Central memory CD8-positive, alpha-beta T cell (primary cell): ENCODE measurements around the gene MGME1.

ENCODE experiments used
- ATAC-seq: fragments of 150-1000 bp; cut with Tn5 transposase; replicated peaks from 2 replicates; pipeline ENCODE4 v1.10.0; 2022; ENCODE audit warnings: mild to moderate bottlenecking, moderate FRiP score, moderate number of reproducible peaks; ENCODE audit not compliant: poor library complexity, severe bottlenecking; ENCODE audit errors: extremely low read depth
- DNase-seq, 2 donors: peaks; one replicate each; pipeline ENCODE4 v3.0.0; 2021; ENCODE audit warnings: low spot score in 2 of 2
- H3K27ac Mint-ChIP-seq: one replicate; pipeline ENCODE4 v1.8.0; 2022; ENCODE audit warnings: low read depth, mild to moderate bottlenecking, moderate library complexity, mixed read lengths
- H3K27me3 Mint-ChIP-seq: one replicate; pipeline ENCODE4 v1.8.0; 2022; ENCODE audit warnings: mixed read lengths
- H3K36me3 Mint-ChIP-seq: one replicate; pipeline ENCODE4 v1.8.0; 2022; ENCODE audit warnings: mild to moderate bottlenecking, moderate library complexity, mixed read lengths; ENCODE audit not compliant: insufficient read depth
- H3K4me1 Mint-ChIP-seq: one replicate; pipeline ENCODE4 v1.8.0; 2022; ENCODE audit warnings: mixed read lengths
- H3K4me3 Mint-ChIP-seq: one replicate; pipeline ENCODE4 v1.8.0; 2022; ENCODE audit warnings: mild to moderate bottlenecking, moderate library complexity, mixed read lengths
- H3K9me3 Mint-ChIP-seq: one replicate; pipeline ENCODE4 v1.8.0; 2022; ENCODE audit warnings: mixed read lengths

The MGME1 gene

DNA sequence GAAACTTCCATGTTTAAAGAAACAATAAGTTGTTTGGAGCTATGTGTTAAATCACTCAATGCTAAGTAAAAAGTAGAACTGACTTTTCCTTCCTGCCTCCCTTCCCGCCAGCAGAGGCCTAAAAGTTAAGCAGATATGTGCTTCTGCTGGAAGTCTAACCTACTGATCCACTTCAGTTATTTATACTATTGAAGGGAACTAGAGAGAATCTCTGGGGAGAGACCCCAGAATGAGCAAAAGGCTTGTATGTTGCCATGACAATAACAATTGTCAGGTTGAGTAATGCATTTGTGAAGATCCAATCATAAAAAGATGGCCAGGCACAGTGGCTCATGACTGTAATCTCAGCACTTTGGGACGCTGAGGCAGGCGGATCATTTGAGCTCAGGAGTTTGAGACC is 24.7 kb downstream of the MGME1 start:
- Mint-ChIP-seq H3K27ac (no peak overlapping the region), H3K27me3 (no peaks in the 10 kb centered on the region), H3K36me3 (peaks cover 2% of the 10 kb centered on the region), H3K4me1 (peaks cover 6% of the 10 kb centered on the region), H3K4me3 (no peak overlapping the region), H3K9me3 (no peaks in the 10 kb centered on the region)
- no peak for DNase-seq
- no peak for ATAC-seq

DNA sequence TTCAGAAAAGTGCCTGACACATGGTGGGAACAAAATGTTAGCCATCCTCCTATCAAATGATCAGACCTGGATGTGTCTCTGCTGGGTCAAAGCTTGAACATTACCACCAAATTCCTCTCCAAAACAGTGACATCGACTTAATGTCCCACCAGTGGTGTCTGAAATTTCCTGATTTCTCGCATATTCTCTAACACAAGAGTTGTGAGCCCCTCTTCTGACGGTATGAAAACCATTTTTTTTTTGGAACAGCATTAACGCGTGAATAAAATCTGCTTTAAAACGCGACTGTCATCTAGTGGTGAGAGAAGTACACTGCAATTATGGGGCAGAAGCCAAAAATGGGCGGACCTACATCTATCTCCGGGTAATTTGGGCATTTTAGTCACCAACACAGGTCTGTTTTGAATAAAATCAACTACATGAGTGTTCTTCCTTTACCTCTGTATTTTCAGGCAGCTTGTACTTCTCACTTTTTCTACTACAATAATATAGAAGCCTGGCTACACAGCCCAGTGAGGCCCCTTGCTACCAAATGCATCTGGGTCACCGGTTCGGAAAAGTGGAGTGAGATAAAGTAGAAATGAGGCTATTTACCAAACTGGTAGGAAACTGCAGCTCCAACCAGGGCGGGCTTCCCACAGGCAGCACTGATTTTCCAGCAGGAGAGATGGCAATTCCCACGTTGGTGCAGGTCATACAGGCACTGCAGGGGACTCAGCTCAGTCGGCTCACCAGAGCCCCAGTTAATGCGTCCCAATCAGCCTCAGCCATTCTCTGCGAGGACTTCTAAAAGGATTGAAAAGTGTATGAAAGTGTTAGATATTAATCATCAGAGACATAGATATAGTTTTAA is 27.4 kb downstream of the MGME1 start:
- Mint-ChIP-seq H3K4me1 (peaks cover 6% of the 10 kb centered on the region), H3K36me3 (no peaks in the 10 kb centered on the region), H3K9me3 (no peaks in the 10 kb centered on the region), H3K27ac (no peak overlapping the region), H3K27me3 (no peaks in the 10 kb centered on the region), H3K4me3 (no peak overlapping the region)
- DNase-seq (peak in 1 of 2 donors; percentile 39), ATAC-seq (no peak)

DNA sequence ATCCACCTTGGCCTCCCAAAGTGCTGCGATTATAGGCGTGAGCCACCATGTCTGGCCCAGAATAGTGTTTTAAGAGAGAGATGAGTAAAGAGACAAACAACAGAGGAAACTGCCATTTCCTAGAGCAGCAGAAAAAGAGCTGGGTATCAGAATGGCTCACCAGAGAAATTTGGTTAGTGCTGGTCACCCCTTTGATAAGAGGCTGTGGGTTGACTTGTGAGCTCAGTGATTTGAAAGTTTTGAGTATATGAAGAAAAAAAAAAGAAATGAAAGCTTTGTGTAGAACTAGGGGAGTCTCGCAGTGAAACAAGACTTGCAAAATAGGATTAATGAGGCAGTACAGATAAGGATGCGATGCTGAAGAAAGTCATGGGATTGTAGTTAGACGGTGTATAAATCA is 29.6 kb downstream of the MGME1 start:
- no peaks in the 10 kb centered on the region for H3K36me3 Mint-ChIP-seq
- no peaks in the 10 kb centered on the region for H3K27me3 Mint-ChIP-seq
- no peak overlapping the region for H3K27ac Mint-ChIP-seq
- no peaks in the 10 kb centered on the region for H3K9me3 Mint-ChIP-seq
- H3K4me1 Mint-ChIP-seq: peaks cover 6% of the 10 kb centered on the region
- H3K4me3 Mint-ChIP-seq: no peak overlapping the region
- DNase-seq: no peak
- ATAC-seq: no peak

DNA sequence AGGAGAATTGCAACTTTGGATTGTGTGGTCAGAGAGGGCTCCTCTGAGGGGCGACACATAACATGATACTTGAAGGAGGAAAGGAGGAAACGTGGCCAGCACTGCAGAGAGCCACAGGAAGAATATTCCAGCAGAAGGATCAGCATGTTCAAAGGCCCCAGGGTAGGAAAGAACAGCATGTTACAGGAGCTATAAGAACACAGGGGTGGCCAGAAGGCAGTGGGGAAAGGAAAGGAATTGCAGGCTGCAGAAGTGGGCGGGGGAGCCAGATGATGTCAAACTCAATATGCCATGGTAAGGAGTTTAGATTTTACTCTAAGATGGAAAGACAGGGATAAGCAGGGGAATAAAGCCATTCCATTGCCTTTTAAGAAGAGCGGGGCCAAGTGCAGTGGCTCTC is 30.7 kb downstream of the MGME1 start:
- ATAC-seq (no peak), DNase-seq (no peak)
- H3K4me1 Mint-ChIP-seq: peaks cover 6% of the 10 kb centered on the region
- no peak overlapping the region for H3K4me3 Mint-ChIP-seq
- H3K9me3 Mint-ChIP-seq: no peaks in the 10 kb centered on the region
- H3K27ac Mint-ChIP-seq: no peak overlapping the region
- H3K27me3 Mint-ChIP-seq: no peaks in the 10 kb centered on the region
- H3K36me3 Mint-ChIP-seq: no peaks in the 10 kb centered on the region

DNA sequence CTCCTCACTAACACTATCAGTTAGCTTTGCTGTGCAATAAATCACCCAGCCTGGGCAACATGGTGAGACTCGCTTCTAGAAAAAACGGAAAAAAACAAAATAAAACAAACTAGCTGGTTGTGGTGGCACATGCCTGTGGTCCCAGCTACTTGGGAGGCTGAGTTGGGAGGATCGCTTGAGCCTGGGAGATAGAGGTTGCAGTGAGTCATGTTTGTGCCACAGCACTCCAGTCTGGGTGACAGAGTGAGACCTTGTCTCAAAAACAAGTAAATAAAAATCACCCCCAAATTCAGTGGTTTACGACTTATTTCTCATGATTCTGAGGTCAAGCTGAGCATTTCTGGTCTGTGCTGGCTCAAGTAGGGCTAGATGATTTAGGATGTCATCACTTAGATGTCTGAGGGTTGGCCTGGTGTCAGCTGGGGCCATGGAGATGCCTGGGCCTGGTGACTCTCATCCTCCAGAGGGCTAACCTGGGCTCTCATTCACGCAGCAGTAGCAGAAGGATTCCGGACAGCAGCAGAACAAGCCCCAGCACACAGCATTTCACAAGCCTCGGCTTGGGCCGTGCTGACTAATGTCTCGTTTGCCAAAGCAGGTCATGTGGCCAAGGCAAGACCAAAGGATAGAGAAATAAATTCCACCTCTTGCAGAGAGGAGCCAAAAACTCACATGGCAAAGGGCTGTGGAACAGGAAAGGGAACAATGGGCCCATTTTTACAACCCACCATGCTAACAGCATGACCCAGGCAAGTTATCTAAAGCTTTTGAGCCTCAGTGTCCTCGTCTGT is 32.5 kb downstream of the MGME1 start:
- DNase-seq (no peak), ATAC-seq (no peak)
- no peaks in the 10 kb centered on the region for H3K4me1 Mint-ChIP-seq
- no peaks in the 10 kb centered on the region for H3K27me3 Mint-ChIP-seq
- H3K36me3 Mint-ChIP-seq: no peaks in the 10 kb centered on the region
- H3K4me3 Mint-ChIP-seq: no peak overlapping the region
- H3K9me3 Mint-ChIP-seq: no peaks in the 10 kb centered on the region
- no peak overlapping the region for H3K27ac Mint-ChIP-seq

DNA sequence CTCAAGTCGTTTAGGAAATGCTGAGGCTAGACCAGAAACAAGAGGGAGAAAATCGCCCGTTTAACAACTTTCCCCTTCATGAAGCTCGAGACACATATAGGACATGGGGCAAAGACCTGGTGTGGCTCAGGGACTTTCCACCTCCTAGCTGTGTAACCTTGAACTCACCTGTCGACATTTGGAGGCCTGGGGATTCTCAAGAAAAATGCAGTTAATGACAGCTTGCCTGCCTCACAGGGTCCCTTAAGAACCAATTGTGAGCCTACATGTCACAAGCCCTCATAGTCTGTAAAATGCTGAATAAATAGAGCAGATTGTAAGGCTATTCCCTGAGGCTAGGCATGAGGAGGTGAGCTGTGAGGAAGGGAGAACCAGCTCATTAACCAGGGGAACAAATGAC is 35.1 kb downstream of the MGME1 start:
- Mint-ChIP-seq H3K9me3 (no peaks in the 10 kb centered on the region), H3K4me1 (no peaks in the 10 kb centered on the region), H3K36me3 (no peaks in the 10 kb centered on the region), H3K27ac (no peak overlapping the region), H3K27me3 (no peaks in the 10 kb centered on the region), H3K4me3 (no peak overlapping the region)
- ATAC-seq (no peak), DNase-seq (no peak)

DNA sequence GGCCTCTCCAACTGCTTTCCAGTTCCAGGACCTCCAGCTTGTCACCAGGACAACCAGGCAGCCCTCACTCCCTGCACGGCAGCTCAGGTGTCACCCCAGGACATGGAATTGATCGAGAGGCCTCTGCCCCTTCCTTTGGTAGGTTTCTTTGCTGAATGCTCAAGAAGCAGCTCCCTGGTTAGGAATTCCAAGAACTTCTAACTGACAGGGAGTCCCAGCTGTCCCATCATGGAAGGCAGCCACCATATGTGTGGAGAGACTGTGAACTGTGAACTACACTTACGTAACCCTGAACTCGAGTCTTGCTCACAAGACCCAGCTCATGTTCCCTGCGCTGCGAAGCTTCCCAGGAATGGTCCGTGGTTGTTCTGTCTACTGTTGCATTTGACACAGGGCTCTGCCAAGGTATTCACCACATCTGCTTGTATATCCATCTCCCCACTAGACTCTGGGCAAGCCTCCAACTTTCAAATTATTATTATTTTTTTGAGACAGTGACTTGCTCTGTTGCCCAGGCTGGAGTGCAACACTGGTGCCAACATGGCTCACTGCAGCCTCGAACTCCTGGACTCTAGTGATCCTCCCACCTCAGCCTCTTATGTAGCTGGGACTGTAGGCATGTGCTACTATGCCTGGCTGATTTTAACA is 35.7 kb downstream of the MGME1 start:
- H3K27me3 Mint-ChIP-seq: no peaks in the 10 kb centered on the region
- DNase-seq (no peak), ATAC-seq (no peak)
- H3K27ac Mint-ChIP-seq: no peak overlapping the region
- H3K4me3 Mint-ChIP-seq: no peak overlapping the region
- H3K36me3 Mint-ChIP-seq: no peaks in the 10 kb centered on the region
- H3K4me1 Mint-ChIP-seq: no peaks in the 10 kb centered on the region
- no peaks in the 10 kb centered on the region for H3K9me3 Mint-ChIP-seq

DNA sequence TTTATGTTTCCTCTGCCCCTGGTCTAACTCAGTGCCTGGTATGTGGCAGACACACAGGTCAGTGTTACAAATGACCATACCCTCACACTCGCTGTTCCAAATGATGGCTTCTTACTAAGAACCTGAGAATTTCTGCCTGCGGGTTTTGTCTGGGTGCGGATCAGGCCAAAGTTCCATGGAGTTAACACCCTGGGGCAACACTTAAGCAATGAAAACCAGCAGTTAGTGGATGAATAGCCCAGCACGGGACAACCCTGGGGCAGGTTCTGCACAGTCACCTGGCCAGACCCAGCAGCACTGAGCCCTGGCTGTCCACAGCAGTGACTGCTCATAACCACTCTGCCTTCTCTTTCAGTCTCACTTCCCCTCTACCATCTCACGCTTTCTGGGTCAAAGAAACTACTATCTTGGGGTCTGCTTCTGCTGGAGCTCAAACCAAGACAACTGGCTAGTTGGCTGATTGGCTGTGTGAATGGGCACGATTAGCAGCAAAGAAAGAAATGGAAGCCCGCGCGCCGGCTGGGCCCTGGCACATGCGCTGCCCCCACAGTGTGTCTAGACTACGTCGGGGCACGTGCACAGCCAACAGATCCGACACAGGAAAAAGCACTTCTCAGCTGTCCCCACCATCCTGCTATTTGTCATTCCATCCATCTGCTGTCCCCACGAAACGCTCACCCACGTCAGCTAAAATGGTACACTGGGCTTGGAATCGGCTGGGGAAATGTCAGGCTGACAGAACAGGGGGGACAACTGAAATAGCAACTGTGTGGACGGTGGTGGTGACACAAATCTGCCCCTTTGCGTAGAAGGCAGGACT is 36.6 kb downstream of the MGME1 start:
- no peaks in the 10 kb centered on the region for H3K9me3 Mint-ChIP-seq

DNA sequence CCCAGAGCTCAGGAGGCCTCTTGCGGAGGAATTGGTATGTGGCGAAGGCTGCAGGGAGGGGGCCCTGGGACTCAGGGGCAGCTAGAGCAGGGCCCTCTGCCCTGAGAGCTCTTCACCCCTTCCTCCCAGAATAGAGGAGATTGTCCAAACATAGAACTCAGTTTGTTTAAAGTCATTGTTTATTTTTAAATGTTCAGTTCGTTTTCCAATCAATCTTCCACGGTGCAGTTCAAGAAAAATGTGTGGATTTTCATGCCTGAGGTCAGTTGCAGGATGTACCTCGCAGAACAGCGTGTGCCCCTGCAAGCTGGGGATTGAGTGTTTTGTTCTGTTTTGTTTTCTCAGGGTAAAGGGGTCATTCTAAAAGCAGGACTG is 37.2 kb downstream of the MGME1 start:
- H3K4me1 Mint-ChIP-seq: no peaks in the 10 kb centered on the region
- no peak for DNase-seq
- H3K4me3 Mint-ChIP-seq: no peak overlapping the region
- no peak overlapping the region for H3K27ac Mint-ChIP-seq
- H3K9me3 Mint-ChIP-seq: no peaks in the 10 kb centered on the region
- H3K36me3 Mint-ChIP-seq: no peaks in the 10 kb centered on the region
- no peak for ATAC-seq
- H3K27me3 Mint-ChIP-seq: no peaks in the 10 kb centered on the region

More for the DNA sequence above, 36.6 kb downstream of the MGME1 start:
- Mint-ChIP-seq H3K4me3 (no peak overlapping the region), H3K27me3 (no peaks in the 10 kb centered on the region), H3K36me3 (no peaks in the 10 kb centered on the region), H3K4me1 (no peaks in the 10 kb centered on the region), H3K27ac (no peak overlapping the region)
- no peak for DNase-seq
- ATAC-seq: no peak

DNA sequence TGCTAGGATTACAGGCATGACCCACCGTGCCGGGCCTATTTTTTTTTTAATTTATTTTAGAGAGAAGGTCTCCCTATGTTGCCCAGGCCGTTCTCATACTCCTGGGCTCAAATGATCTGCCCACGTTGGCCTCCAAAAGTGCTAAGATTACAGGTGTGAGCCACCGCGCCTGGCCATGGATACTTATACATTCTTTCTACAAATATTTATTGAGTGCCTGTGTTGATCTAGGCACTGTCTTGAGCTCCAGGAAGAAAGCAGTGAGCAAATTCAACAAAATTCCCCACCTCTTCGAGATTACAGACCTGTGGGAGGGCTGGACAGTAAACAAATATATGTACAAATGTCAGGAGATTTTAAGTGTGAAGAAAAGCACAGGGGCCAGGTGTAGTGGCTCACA is 37.9 kb downstream of the MGME1 start:
- Mint-ChIP-seq H3K36me3 (no peaks in the 10 kb centered on the region), H3K27me3 (no peaks in the 10 kb centered on the region), H3K27ac (no peak overlapping the region), H3K4me3 (no peak overlapping the region), H3K4me1 (no peaks in the 10 kb centered on the region), H3K9me3 (no peaks in the 10 kb centered on the region)
- DNase-seq (no peak), ATAC-seq (no peak)

DNA sequence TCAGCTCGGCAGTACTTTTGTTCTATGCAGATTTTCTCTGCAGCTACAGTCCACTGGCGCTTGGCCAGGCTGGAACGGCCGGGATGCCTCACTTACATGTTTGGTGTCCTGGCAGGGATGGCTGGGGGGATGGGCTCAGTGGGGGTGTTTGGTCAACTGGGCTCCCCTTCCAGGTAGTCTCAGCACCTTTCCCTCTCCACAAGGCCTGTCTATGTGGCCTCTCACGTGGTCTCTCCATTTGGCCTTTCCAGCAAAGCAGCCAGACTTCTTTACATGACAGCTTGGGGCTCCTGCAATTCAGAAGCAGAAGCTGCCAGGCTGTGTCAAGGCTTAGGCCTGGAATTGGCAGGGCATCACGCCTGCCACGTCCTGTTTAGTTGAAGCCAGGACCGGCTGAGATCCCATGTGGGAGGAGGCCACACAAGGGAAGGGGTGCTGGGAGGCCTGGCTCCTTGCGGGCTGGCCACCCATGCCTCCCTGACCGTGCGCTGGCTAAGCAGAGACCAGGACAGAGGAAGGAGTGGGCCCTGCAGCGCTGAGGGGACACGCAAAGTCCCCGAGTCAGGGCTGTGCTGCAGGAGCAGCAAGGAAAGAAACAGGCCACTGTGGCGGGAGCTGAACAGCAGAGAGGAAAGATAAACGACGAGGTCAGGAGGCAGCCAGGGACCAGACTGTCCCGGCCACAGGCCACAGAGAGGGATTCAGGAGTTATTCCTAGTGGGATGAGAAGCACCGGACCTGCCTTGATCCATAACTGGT is 38.9 kb downstream of the MGME1 start:
- no peak for DNase-seq
- no peak for ATAC-seq
- Mint-ChIP-seq H3K27me3 (no peaks in the 10 kb centered on the region), H3K4me1 (no peaks in the 10 kb centered on the region), H3K4me3 (no peak overlapping the region), H3K36me3 (no peaks in the 10 kb centered on the region), H3K9me3 (no peaks in the 10 kb centered on the region), H3K27ac (no peak overlapping the region)

DNA sequence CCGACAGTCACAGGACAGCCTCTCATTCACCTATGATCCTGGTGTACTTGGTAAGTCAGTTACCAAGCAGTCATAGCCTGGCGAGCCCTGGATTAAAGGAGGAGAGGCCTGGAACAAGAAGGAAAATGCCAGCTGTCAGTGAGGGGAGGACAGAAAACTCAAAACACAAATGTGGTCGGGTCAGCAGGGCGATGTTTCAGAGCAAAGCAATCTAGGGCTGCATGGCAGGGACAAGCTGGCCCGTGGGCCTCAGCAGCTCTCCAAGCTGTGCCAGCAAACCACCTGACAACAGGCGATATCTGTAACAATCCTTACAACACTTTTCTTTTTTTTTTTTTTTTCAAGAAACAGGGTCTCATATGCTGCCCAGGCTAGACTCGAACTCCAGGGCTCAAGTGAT is 40.3 kb downstream of the MGME1 start:
- no peak overlapping the region for H3K27ac Mint-ChIP-seq
- H3K4me1 Mint-ChIP-seq: no peaks in the 10 kb centered on the region
- H3K27me3 Mint-ChIP-seq: no peaks in the 10 kb centered on the region
- H3K36me3 Mint-ChIP-seq: no peaks in the 10 kb centered on the region
- H3K4me3 Mint-ChIP-seq: no peak overlapping the region
- no peak for ATAC-seq
- DNase-seq: no peak
- no peaks in the 10 kb centered on the region for H3K9me3 Mint-ChIP-seq
